ENCODE results near the gene HMOX2. TPM values are rescaled to one million over a fixed set of nuclear protein-coding genes. Genes with fewer than 3 reads are reported as not detected.

HMOX2 gene
- total and polyA plus RNA-seq, 2 donors (not counting 3 experiments of a cell fraction or from before 2014, with no cell fraction given) = 80.7 to 86.3 TPM

DNA sequence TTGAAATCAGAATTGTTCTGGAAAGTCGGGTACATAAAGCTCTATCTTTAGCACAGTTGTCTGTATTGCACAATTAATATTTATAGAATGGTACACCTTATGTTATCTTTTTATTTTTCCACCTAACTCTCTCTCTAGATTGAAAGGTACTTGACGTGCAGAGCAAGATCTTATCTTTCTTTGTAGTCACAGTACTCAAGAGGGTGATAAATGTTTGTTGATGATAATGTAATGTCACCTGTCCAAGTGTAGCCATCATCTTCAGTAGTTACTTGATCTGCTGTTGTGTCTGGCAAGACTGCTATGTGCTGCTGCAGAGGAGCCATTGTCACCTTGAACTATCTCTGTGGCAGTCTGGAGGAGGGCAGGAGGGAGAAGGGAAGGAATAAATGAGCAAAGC lies 5.3 kb downstream of the HMOX2 start:
- H4K20me1 ChIP-seq (replicated peaks; ENCODE audit: control insufficient read depth, extremely low read depth, insufficient read depth, low read length) = peaks cover 2% of the 10 kb centered on the region
- H3K9ac ChIP-seq (replicated peaks; ENCODE audit: extremely low read depth, insufficient read depth, low read length) = no peak overlapping the region
- H3K27me3 ChIP-seq (ENCODE audit: control insufficient read depth in 2 of 2, insufficient read depth in 2 of 2, low read length in 2 of 2) = no peaks in the 10 kb centered on the region
- H3K79me2 ChIP-seq (ENCODE audit: control insufficient read depth, insufficient read depth, low read length) = peaks cover 37% of the 10 kb centered on the region
- dilution Hi-C loops (cut with MboI; ENCODE audit: extremely low pct_ligation_motif_present, low sequenced_read_pairs) = no loop called here
- H3K4me3 ChIP-seq (replicated peaks in 1 of 3; ENCODE audit: insufficient read depth in 1 of 3, low read depth in 1 of 3, low read length in 3 of 3) = no peak overlapping the region
- no peaks in the 10 kb centered on the region for H3K9me3 ChIP-seq (replicated peaks; ENCODE audit: control insufficient read depth, insufficient read depth, low read length)
- TF ChIP-seq MYC (IDR thresholded peaks at IDR 0.05; ENCODE audit: low read depth, low read length) (no peak), FOS (IDR thresholded peaks at IDR 0.05; ENCODE audit: borderline replicate concordance, insufficient read depth, low read length) (no peak), POLR2AphosphoS5 (IDR thresholded peaks at IDR 0.05; ENCODE audit: insufficient read depth, low read depth, low read length) (no peak), POLR2A (IDR thresholded peaks at IDR 0.05; ENCODE audit: low read depth, low read length) (no peak), JUN (IDR thresholded peaks at IDR 0.05; ENCODE audit: borderline replicate concordance, insufficient read depth, insufficient read length, low read depth) (no peak), GATA2 (IDR thresholded peaks at IDR 0.05; ENCODE audit: insufficient read depth, insufficient read length, low read depth, low read length) (no peak), EZH2 (IDR thresholded peaks at IDR 0.05; ENCODE audit: borderline replicate concordance, low read depth, low read length, severe bottlenecking) (no peak)
- TF ChIP-seq, protein P1, sequence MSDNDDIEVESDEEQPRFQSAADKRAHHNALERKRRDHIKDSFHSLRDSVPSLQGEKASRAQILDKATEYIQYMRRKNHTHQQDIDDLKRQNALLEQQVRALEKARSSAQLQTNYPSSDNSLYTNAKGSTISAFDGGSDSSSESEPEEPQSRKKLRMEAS (IDR thresholded peaks at IDR 0.05; ENCODE audit: insufficient read depth, insufficient read length) = no peak
- TF ChIP-seq, protein P2, sequence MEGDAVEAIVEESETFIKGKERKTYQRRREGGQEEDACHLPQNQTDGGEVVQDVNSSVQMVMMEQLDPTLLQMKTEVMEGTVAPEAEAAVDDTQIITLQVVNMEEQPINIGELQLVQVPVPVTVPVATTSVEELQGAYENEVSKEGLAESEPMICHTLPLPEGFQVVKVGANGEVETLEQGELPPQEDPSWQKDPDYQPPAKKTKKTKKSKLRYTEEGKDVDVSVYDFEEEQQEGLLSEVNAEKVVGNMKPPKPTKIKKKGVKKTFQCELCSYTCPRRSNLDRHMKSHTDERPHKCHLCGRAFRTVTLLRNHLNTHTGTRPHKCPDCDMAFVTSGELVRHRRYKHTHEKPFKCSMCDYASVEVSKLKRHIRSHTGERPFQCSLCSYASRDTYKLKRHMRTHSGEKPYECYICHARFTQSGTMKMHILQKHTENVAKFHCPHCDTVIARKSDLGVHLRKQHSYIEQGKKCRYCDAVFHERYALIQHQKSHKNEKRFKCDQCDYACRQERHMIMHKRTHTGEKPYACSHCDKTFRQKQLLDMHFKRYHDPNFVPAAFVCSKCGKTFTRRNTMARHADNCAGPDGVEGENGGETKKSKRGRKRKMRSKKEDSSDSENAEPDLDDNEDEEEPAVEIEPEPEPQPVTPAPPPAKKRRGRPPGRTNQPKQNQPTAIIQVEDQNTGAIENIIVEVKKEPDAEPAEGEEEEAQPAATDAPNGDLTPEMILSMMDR (IDR thresholded peaks at IDR 0.05; ENCODE audit: extremely low read depth in 1 of 2, insufficient read depth in 1 of 2, low read depth in 1 of 2, low read length in 2 of 2) = no peak
- FAIRE-seq = no peak
- ChIA-PET POLR2A (no interaction called here), CTCF (interaction anchor here (1.0 kb wide), 2 partner anchors 67 to 104 kb away, joined by 3 read pairs; no protein-coding TSS in a partner anchor)
- peaks cover 15% of the 10 kb centered on the region for H3K4me1 ChIP-seq (ENCODE audit: control insufficient read depth, extremely low read depth, insufficient read depth, low read length)
- no peaks in the 10 kb centered on the region for H3K9me1 ChIP-seq (replicated peaks; ENCODE audit: control insufficient read depth, extremely low read depth, insufficient read depth, low read length)
- peaks cover 0 to 3% of the 10 kb centered on the region in 2 experiments for H3K36me3 ChIP-seq (ENCODE audit: control insufficient read depth in 2 of 2, extremely low read depth in 1 of 2, insufficient read depth in 2 of 2, low read length in 2 of 2)
- intact Hi-C loops (cut with micrococcal nuclease) = no loop called here
- H2AFZ ChIP-seq (ENCODE audit: low read depth, low read length) = no peak overlapping the region
- no peak overlapping the region for H3K4me2 ChIP-seq (ENCODE audit: insufficient read depth, low read length)
- no peak overlapping the region for H3K27ac ChIP-seq (ENCODE audit: insufficient read depth, low read depth, low read length)
- BruUV-seq (replicated peaks) = no TSS peak
- no peak for DNase-seq (ENCODE audit: low read depth, low spot score)

Measured in endothelial cell of umbilical vein (primary cell).